Fibroblast of skin of right quadriceps (primary cell): ENCODE data around the gene FANCI.
A peak's percentile ranks its signal among the peaks of the same experiment; 100 is the strongest.

Experiments
- DNase-seq: peaks from one replicate; pipeline ENCODE4 v3.0.0-alpha.2; 2013

FANCI gene

GRCh38 chr15:89308236-89308635, 64.5 kb downstream of the FANCI start:
- no peak for DNase-seq

- no peak for DNase-seq
Observed at GRCh38 chr15:89309993-89310392, 66.2 kb downstream of the FANCI start.

- DNase-seq: no peak
Observed at GRCh38 chr15:89315375-89315929, 71.7 kb downstream of the FANCI start.

- DNase-seq: no peak
Observed at GRCh38 chr15:89316504-89316903, 72.7 kb downstream of the FANCI start.

- no peak for DNase-seq
Observed at GRCh38 chr15:89317186-89317720, 73.5 kb downstream of the FANCI start.

- DNase-seq: no peak
Observed at GRCh38 chr15:89319678-89320077, 75.9 kb downstream of the FANCI start.

- DNase-seq: no peak
Observed at GRCh38 chr15:89320200-89320599, 76.4 kb downstream of the FANCI start.

GRCh38 chr15:89321521-89322410, 78.0 kb downstream of the FANCI start:
- no peak for DNase-seq

GRCh38 chr15:89322822-89323221, 79.0 kb downstream of the FANCI start:
- no peak for DNase-seq

GRCh38 chr15:89323825-89324224, 80.0 kb downstream of the FANCI start:
- no peak for DNase-seq

- DNase-seq: no peak
Observed at GRCh38 chr15:89325039-89325803, 81.4 kb downstream of the FANCI start.

- no peak for DNase-seq
Observed at GRCh38 chr15:89326316-89326715, 82.5 kb downstream of the FANCI start.

GRCh38 chr15:89327113-89327512, 83.3 kb downstream of the FANCI start:
- DNase-seq: no peak

GRCh38 chr15:89328398-89329254, 84.8 kb downstream of the FANCI start:
- DNase-seq: no peak

- no peak for DNase-seq
Observed at GRCh38 chr15:89329329-89330084, 85.7 kb downstream of the FANCI start.

GRCh38 chr15:89330119-89330518, 86.3 kb downstream of the FANCI start:
- no peak for DNase-seq

GRCh38 chr15:89330881-89331595, 87.3 kb downstream of the FANCI start:
- DNase-seq: no peak

- peak; percentile 18 for DNase-seq
Observed at GRCh38 chr15:89332446-89332845, 88.7 kb downstream of the FANCI start.

GRCh38 chr15:89333011-89333860, 89.5 kb downstream of the FANCI start:
- DNase-seq: no peak

GRCh38 chr15:89333959-89334509, 90.3 kb downstream of the FANCI start:
- no peak for DNase-seq
